ENCODE measurements around the gene TUSC2. TPM values are rescaled to one million over a fixed set of nuclear protein-coding genes. Genes with fewer than 3 reads are reported as not detected.
A peak's percentile ranks its signal among the peaks of the same experiment; 100 is the strongest.

TUSC2 gene
- total and polyA plus RNA-seq, 9 of the 15 experiments (the other 6 are each of a cell fraction or from before 2014, with no cell fraction given): 2.8 to 67.5 (median 25.8) TPM

DNA sequence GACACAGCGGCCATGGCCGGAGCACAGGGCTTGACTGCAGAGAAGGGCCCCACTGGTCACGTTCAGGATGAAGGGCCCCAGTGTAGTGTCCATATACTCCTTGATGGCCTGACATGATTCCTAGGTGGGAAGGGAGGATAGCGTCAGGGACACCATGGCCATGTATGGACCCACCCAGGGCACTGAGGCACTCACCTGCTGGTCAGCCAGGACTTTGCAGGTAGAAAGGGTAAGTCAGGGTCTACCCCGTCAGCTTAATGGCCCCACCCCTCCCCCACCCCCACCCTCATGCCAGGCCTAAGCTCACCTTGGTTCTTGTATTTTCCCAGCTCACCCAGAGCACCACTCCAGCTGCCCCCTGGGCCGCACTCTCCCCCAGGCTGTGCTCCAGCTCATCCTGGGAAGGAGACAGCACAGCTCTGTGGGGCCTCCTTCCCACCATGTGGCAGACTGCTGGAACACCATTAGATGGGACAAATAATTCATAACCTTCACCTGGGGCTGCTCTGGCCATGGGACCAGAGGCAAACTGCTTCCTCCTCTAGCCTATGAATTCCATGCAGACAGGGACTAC lies 27.3 kb downstream of the TUSC2 start:
- peaks cover 25 to 62% of the 10 kb centered on the region in 2 experiments; a peak in 4 of 5 replicates for H3K4me1 ChIP-seq (replicated peaks in 1 of 2; ENCODE audit: control insufficient read depth in 2 of 2, insufficient read depth in 2 of 2, low read length in 2 of 2)
- WGBS (ENCODE audit: insufficient coverage, low coverage, missing lambda C conversion rate): 73% methylated on average over 5 of the region's 6 CpGs
- H3K4me3 ChIP-seq: peak overlapping the region; percentile 83
- H3K9ac ChIP-seq (ENCODE audit: insufficient read depth in 1 of 2, low read depth in 2 of 2, low read length in 2 of 2): peak overlapping the region; percentile 87 to 94
- ChIA-PET CTCF (ENCODE audit: low intra/inter-chr PET ratio) (no interaction called here), POLR2A (no interaction called here)
- peak overlapping the region; percentile 99 for H3K27ac ChIP-seq (ENCODE audit: extremely low read depth, low read depth, low read length)
- no peaks in the 10 kb centered on the region for H4K20me1 ChIP-seq (replicated peaks; ENCODE audit: control insufficient read depth, insufficient read depth, low read length)
- no peaks in the 10 kb centered on the region for H3K9me1 ChIP-seq (ENCODE audit: control insufficient read depth, insufficient read depth, low read length)
- in situ Hi-C loops (cut with MboI): no loop called here
- no peaks in the 10 kb centered on the region for H3K9me3 ChIP-seq (replicated peaks; ENCODE audit: control insufficient read depth, insufficient read depth, low read depth, low read length)
- H3K27me3 ChIP-seq (ENCODE audit: control insufficient read depth in 2 of 2, insufficient read depth in 2 of 2, low read length in 2 of 2): no peaks in the 10 kb centered on the region
- peak overlapping the region; percentile 94 for H3K4me2 ChIP-seq (ENCODE audit: insufficient read depth, low read length)
- FAIRE-seq: peak; percentile 23
- intact Hi-C loops (cut with micrococcal nuclease): no loop called here
- no peak for DNase-seq (ENCODE audit: extremely low read depth in 1 of 4, low spot score in 3 of 4)
- no peak overlapping the region for H2AFZ ChIP-seq (ENCODE audit: low read depth, low read length)
- peaks cover 49% of the 10 kb centered on the region for H3K79me2 ChIP-seq (ENCODE audit: control insufficient read depth, insufficient read depth, low read length)
- no peak for ATAC-seq
- peaks cover 19% of the 10 kb centered on the region; the same call in 2 of the 3 replicates for H3K36me3 ChIP-seq (ENCODE audit: control insufficient read depth, insufficient read depth, low read length)
- no TSS peak for BruUV-seq (replicated peaks)
- no peak for TF ChIP-seq LCOR (CRISPR knock-in tag; IDR thresholded peaks at IDR 0.05)
- no peak for TF ChIP-seq ZNF561 (CRISPR knock-in tag; conservative IDR thresholded peaks at IDR 0.05)
- TF ChIP-seq GATA2 (CRISPR knock-in tag; IDR thresholded peaks at IDR 0.05): no peak
- no peak for TF ChIP-seq SMAD4 (CRISPR knock-in tag; conservative IDR thresholded peaks at IDR 0.05)
- no peak for TF ChIP-seq STAT5A (IDR thresholded peaks at IDR 0.05; ENCODE audit: borderline replicate concordance, low read length)
- TF ChIP-seq, protein P1, sequence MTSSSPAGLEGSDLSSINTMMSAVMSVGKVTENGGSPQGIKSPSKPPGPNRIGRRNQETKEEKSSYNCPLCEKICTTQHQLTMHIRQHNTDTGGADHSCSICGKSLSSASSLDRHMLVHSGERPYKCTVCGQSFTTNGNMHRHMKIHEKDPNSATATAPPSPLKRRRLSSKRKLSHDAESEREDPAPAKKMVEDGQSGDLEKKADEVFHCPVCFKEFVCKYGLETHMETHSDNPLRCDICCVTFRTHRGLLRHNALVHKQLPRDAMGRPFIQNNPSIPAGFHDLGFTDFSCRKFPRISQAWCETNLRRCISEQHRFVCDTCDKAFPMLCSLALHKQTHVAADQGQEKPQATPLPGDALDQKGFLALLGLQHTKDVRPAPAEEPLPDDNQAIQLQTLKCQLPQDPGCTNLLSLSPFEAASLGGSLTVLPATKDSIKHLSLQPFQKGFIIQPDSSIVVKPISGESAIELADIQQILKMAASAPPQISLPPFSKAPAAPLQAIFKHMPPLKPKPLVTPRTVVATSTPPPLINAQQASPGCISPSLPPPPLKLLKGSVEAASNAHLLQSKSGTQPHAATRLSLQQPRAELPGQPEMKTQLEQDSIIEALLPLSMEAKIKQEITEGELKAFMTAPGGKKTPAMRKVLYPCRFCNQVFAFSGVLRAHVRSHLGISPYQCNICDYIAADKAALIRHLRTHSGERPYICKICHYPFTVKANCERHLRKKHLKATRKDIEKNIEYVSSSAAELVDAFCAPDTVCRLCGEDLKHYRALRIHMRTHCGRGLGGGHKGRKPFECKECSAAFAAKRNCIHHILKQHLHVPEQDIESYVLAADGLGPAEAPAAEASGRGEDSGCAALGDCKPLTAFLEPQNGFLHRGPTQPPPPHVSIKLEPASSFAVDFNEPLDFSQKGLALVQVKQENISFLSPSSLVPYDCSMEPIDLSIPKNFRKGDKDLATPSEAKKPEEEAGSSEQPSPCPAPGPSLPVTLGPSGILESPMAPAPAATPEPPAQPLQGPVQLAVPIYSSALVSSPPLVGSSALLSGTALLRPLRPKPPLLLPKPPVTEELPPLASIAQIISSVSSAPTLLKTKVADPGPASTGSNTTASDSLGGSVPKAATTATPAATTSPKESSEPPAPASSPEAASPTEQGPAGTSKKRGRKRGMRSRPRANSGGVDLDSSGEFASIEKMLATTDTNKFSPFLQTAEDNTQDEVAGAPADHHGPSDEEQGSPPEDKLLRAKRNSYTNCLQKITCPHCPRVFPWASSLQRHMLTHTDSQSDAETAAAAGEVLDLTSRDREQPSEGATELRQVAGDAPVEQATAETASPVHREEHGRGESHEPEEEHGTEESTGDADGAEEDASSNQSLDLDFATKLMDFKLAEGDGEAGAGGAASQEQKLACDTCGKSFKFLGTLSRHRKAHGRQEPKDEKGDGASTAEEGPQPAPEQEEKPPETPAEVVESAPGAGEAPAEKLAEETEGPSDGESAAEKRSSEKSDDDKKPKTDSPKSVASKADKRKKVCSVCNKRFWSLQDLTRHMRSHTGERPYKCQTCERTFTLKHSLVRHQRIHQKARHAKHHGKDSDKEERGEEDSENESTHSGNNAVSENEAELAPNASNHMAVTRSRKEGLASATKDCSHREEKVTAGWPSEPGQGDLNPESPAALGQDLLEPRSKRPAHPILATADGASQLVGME (CRISPR knock-in tag; IDR thresholded peaks at IDR 0.05): no peak
- no peak for TF ChIP-seq ZNF644 (tag; IDR thresholded peaks at IDR 0.05; ENCODE audit: low read depth)
